Activated T-helper 1 cell treated with Interleukin-2 at 50 U/mL for 16 hours (primary cell): ENCODE measurements around the gene HDHD5.

ENCODE experiments used
- DNase-seq: peaks from one replicate; pipeline ENCODE4 v3.0.0-alpha.2; 2020; ENCODE audit warnings: low read depth

HDHD5 gene

DNA sequence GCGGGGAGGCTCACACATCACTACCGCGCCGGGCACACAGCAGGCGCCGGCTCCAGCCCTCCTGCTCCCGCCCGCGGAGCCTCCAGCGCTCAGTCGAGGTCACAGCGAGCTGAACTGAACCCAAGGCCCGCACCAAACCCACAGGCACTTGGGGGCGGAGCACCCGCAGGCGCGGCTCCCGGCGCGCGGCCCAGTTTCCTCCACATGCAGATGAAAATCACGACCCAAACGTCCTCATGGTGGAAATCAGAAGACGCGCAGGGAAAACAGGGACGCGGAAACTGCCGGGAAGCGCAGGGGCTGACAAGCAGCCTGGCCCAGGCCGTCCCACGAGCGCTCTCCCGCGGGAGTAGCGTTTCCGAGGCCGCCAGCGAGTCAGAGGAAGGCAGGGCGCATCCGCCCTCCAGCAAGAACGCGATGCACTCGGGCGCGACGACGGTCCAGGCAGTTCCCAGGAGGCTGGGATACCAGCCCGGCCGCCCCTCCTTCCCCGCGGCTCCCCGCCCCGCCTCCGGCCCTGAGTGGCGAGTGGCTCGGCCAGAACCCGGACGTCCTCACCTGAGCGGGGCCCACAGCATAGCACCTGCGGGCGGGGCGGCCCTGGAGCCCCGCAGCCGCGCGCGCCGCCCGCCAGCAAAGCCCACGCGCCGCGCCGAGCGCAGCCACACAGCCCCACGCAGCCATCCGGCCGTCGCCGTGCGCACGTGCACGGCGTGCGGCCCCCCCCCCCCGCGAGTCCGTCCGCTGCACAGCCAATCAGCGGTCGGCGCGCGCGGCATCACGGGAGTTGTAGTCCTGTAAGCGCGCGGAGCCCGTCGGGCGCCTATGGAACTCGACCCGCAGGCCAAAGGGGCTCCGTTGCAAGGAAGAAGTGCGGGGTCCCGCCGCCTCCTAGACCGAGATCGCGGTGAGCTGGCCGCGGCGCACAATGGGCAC is at the start of gene HDHD5:
TSS of gene HDHD5 (minus strand) at position 710 of the 936 bp plus-strand sequence. CDS start at position 684, 26 bp downstream.
- DNase-seq = peak; percentile 84

DNA sequence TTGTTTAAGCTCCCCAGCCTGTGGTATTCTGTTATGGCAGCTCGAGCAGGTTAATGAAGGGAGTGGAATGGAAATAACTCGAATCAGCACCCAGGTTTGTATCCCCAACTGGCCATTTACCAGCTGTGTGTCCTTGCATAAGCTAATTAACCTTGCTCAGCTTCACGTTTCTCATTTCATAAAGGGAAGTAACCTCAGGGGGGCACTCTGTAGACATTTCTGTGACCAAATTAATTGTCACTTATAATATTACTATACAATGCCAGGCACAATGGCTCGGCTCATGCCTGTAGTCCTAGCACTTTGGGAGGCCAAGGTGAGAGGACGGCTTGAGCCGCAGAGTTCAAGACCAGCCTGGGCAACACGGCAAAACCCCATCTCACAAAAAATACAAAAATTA is 46.4 kb upstream of the HDHD5 start:
- DNase-seq = no peak

DNA sequence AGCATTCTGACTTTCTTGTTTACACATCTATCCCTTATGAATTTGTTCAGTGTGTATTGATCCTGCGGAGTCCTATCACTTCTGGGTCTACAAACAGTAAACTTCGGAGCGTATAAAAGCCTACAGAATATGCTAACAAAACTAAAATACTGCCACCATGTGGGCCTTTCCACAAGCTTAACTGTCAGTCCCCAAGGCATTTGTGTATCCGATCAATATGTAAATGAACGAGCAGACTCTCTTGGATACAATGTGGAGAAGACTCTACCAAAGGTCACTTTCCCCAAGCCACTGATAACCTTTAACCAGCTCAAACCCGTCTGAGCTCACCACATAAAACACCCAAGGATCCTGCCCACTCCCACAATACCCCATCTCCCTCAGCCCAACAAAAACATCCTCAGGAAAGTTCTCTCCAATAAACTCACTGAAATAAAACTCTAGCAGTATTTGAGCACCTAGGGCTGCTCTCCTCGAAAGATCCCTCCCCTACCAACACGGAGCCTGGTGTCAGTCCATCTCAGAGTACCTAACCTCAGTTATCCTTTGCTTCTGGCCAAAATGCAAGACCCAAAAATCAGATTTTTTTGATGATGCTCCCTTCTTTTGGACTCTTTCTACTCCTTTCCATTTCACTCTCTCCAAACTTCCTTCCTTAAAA is 42.3 kb upstream of the HDHD5 start:
- no peak for DNase-seq

DNA sequence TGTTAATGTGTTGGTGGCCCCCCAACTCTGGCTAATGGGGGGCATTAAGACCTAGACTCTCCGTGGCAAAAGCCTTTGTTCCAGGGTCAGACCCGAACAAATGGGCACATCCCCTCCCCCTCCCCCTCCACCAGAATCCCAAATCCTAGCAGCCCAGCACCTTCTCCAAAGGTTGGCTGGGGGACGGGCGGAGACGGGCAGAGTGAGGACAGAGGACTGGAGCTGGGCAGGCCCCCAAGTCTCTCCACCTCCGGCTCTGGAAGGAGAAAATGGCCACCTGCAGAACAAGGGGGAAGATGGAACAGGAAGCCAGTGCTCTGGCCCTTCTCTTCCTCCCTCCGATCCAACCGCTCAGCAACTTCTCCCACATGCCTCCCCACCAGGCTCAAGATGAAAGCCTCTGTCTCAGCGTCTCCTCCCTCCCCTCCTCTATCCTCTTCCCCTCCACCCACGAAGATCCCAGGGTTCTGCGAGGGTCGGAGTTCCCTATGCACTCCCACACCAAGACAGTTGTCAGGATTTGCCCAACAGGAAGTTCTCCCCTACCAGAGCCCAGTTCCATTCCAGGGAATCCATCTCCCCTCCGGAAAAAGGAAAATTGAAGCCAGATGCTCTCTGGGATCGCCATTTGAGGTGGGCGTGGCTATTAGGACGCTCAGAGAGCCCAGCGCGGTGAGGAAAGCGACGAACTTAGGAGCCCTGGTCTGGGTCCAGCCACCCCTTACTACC is 40.1 kb upstream of the HDHD5 start:
- DNase-seq = no peak

DNA sequence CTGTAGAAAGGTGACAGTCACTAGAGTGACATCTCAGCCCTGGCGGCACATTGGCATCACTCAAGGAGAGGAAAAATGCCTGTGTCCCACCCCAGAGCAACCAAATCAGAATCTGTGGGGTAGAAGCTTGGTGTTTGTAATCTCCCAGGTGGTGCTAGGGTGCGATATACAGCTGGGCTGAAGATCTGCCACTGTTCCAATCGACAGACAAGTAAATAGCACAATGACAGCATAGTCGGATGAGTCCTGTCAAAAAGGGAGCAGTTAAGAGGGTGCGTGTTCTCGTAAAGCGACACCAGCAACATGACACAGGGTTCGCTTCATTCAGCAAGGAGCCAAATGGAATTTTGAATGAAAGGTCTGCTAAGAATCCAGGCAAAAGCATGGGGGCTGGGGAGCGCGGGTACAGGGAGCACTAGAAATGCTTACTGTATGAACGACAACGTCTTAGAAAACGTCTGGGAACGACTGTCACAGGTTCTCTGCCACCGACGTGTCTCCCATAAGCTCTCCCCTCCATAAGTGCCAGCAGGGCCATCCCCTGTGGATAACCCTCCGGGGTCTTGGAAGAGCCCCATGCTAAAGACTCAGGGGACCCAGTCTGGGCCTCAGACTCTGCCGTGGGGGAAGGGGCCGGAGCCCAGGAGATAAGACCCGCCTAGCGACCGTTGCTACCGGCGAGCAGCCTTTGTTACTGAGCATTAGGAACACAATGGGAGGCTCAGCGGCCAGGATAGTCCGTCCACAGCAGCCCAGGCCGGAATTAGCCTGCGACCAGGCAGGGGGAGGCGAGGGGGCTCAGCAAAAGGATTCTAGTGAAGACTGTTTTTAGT is 39.3 kb upstream of the HDHD5 start:
- no peak for DNase-seq

DNA sequence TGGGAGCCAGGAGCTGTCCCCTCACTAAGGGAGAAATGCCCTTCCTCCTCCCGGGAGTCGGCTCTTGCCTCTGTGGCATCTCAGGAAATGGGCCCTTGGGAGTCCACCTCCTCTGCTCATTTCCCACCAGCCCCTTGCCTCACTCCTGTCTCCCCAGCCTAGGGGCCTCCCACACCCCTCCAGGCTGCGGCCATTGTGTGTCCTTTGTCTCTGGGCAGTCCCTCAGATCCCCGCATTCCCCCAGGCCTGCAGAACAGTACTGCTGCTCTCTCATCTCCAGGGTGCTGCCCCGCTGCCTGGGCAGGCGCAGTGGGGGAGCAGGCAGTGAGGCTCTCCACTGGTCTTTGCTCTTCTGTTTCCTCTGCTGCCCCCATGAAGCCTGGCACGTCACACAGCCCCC is 35.1 kb upstream of the HDHD5 start:
- DNase-seq = no peak

DNA sequence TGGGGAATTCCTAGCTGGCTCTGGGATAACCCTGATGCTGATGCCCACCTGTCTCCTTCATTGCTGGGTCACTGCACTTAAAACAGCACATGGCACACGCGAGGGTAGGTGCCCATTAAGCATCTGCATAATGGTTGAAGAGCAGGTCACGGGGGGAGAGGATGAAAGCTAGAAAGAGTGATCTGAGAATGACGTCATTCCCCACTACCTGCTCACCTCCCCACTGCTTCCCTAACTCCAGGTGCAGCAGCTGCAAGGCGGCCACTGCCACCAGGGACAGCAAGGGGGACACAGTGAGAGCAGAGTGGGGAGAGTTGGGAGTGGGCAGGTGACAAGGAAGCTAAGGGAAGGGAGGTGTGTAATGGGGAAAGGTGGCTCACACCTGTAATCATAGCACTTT is 33.1 kb upstream of the HDHD5 start:
- no peak for DNase-seq

DNA sequence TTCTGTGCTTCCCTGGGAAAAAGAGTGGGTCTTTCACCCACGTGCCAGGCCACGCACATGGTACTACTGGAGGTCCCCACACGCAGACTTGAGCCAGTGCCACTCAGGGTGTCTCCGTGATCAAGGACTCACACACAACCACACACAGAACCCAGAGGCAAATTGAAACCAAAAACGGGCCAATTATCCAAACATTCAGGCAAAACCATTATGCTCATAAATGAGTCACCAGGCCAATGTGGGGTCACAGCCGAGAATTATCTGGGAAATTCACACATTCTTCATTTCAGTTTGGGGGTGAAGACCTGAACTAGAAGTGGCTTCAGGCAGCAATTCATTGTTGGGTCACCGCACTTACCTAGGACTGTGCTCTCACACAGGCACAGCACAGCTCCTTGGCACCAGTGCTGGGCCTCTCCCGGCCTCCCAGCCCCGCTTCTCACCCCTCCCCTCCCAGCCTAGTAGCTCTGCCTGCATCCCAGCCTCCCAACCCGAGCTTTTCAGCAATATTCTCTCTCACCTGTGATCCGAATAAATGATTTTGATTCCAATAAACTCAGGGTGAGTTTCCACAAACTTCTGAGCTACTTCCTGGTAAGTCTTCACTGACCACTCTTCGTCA is 32.2 kb upstream of the HDHD5 start:
- no peak for DNase-seq

DNA sequence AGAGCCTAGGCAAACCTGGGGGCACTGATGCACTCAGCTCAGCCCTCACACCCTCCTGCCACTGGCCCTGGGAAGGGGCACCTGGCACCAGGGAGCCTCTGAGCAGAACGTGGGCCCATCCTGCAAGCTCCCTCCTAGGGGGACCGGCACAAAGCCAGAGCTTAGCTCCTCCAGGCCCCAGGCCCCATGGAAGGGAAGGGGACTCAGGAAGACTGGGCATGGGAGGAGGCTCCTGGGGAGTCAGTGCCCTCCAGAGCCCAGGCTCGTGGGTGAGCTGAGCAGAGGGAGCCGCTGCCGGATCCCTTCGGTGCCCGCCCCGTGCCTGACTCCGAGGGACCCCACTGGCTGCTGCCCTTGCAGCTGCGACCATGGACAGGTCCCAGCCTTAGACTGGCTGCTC is 31.6 kb upstream of the HDHD5 start:
- no peak for DNase-seq

DNA sequence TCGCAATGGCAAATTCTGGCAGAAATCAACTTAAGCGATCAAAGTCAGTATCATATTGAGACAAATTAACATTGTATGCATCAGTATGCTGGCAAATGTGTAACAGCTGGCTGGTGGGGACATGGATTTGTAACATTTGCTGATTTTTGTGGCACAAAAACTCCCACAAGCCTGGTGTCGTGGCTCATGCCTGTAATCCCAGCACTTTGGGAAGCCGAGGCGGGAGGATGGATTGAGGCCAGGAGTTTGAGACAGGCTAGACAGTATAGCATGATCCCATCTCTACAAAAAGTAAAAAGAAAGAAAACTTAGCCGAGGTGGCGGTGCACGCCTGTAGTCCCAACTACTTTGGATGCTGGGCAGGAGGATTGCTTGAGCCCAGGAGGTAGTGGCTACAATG is 17.6 kb upstream of the HDHD5 start:
- DNase-seq = no peak

DNA sequence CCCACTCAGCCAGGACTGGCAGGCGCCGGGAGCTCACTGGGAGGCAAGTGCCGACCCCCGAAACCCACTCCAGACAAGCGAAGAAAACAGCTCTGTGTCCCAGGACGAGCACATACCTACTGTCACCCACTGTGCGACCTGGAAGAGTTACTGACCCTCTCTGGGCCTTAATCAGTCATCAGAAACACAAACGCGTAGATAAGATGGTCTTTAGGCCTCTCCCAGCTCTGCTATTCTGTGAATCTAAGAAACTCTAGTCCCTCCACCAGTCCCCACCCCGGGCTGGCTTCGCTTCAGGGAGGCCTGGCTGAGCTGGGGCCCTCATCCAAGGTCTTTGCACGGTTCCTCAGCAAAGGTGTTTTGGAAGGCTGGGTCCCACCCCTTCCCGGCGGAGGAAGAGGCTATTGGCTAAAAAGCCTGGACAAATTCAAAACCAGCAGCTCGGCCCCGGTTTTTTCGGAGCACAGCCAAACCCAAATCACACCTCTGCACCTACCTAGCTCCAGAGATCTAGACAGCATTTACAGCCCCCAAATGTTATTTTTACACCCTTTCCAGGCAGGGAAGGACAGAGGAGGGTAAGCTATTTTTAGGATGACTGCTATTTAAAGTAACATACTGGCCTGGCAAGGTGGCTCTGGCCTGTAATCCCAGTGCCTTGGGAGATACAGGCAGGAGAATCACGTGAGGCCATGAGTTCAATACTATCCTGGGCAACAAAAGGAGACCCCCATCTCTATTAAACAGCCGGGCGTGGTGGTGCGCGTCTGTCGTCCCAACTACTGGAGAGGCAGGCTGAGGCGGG is 13.2 kb upstream of the HDHD5 start:
- DNase-seq = no peak

DNA sequence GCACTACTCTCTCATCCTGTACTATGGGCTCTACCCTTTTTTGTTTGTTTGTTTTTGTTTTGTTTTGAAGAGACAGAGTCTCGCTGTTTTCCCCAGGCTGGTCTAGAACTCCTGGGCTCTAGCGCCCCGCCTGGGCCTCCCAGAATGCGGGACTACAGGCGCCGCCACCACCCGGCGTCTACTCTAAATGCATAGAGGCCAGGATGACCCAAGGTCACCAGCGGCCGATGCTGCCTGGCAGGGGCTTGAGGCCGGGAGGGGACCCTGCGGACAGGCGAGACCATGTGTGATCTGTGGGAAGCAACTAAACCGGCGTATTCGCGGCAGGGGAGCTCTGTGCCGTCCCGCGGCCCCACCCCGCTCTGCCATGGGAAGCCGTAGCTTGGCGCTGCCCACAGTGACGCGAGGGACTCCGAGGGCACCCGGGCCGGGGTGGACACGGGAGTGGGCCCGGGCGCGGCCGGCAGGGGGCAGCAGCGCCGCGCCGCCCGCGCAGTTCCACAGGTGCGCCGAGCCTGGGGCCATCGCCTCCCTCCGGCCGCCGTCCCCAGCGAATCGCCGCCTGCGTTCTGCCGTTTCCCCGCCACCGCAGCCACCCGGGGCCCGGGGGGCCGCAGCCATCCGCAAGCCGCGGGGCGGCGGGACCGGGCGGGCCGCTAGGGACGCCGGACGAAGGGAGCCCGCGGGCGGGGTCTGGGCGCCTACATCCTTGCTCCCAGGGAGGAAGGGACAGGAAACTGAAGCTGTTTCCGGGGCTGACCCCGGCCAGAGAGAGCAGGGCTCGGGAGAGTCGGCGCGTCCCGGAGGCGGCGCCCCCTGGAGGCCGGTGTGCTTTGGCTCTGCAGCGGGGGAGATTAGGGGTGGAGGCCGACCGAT is 12.3 kb upstream of the HDHD5 start:
- peak; percentile 64 for DNase-seq

DNA sequence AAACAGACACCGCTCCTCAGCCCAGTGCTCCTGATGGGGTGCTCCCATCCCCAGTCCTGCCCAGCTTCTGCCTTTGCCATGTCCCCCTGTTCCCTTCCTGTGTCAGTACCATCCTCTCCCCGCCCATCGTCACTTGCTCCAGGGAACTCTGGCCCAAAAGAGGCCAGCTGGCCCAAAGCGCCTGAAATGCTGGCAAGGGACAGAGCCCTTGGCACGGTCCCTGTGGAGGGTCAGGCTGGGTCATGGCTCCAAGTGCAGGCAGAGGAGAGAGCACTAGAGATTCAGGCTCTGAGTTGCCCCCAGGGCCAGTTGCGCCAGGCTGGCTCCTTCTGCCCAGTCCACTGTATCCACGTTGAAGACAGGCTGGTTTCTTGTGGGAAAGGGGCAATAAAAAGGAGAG is 8.4 kb upstream of the HDHD5 start:
- DNase-seq = no peak

DNA sequence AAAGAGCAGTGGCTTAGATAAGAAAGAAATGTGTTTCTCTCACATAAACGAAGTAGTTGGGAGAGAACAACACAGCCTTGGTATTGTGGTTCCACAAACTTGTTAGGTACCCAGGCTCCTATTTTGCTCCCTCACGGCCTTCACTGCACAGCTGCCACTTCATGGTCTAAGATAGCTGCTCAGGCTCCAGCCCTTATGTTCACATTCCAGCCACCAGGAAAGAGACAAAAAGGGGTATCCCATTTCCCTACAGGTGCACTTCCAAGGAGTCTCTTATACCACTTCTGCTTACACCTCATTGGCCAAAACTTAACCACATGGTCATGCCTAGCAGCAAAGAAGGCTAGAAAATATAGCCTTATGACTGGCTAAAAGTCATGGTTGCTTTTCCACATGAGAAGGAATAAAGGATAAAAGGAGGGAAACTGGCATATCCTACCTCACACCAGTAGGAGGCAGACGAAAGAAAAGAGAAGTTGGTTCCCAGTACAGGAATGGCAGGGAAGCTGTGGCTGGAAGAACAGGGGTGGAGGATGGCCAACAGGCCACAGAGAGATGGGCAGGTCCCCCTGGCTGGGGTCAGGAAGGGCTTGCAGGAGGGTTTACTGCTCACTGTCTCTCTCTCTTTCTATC is 5.4 kb upstream of the HDHD5 start:
- no peak for DNase-seq

DNA sequence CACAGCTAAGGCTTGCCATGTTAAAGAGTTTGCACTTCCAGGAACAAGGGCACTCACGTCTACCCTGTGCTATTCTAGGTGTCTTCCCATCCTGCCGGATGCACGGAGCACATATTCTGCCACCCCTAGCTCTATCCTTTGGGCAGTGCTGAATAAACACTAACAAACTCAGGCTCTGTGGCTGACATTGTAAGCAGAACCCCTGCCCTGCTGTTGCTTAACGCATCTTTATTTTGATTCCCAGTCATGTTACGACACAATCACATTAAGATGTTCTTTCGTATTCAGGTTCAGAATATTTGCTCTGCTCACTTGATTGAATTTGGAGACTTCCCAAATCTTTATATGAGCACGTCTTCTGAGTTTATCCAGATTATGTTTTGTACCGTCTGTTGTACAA is 3.7 kb upstream of the HDHD5 start:
- DNase-seq = no peak

DNA sequence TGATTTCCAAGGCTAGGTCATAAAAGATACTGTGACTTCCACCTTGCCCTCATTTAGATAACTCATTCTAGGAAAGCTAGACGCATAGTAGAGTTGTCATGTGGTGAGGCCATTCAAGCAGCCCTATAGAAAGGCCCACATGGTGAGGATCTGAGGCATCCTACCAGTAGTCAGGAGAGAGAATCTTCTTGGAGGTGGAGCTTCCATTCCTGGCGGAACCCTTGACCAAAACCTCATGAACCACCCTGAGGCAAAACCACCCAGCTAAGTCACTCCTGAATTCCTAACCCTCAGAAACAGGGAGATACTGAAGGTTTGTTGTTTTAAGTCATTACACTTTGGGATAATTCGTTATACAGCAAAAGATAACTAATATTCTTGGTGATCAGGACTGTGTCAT is 2.9 kb upstream of the HDHD5 start:
- DNase-seq = no peak

DNA sequence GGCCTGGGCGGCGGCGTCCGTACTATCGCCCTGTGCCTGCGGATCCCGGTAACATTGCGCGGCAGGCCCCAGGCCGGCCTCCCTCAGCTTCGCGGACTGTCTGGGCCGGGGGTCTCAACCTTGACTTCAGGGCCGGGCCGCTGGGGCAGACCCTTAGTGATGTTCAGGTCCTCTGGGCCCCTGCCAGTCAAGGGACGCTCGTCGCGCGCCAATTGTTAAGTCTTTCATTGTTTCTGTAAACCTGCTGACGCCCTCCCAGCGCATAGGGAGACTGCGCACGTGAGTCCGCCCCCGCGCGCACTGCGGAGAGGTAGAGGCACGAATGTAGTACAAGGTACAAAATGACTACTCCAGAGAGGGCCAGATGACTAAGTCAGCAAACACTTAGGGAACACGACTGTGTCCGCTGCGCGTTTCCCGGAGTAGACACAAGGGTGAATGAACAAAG is 451 bp upstream of the HDHD5 start:
- no peak for DNase-seq

DNA sequence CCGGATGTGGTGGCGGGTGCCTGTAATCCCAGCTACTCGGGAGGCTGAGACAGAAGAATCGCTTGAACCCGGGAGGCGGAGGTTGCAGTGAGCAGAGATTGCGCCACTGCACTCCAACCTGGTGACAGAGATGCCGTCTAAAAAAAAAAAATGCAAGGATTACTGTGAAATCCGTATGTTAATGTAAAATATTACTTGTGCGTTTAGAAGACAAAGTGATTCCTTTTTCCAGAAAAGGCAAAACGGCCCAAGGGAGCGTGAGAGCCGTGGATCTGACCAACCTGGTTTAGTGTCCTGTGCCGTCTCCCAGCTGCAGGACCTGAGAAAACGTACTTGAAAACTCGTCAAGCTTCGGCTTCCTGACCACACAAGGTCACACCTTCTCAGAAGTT is 905 bp downstream of the HDHD5 start:
- no peak for DNase-seq

DNA sequence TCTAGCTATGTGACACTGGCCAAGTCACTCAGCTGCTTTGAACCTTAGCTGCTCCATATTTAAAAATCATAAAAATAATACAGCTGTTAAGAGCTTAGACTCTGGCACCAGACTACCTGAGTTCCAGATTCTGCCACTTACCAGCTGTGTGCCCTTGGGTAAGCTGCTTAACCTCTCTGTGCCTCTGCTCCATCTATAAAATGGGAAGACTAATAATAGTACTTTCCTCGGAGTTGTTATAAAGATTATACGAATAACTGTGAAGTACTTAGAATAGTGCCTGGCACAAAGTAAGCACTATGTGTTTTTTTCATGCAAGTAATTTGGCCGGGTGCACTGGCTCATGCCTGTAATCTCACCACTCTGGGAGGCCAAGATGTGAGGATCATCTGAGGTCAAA is 1.4 kb downstream of the HDHD5 start:
- DNase-seq = no peak
